CD4-positive, alpha-beta T cell (primary cell): ENCODE measurements around the gene ASCL3. TPM values are rescaled to one million over a fixed set of nuclear protein-coding genes. Genes with fewer than 3 reads are reported as not detected.

ENCODE experiments used
- ATAC-seq: fragments of 200-7000 bp; cut with Tn5 transposase; one replicate; pipeline ENCODE4 v1.10.0; 2022; ENCODE audit warnings: mild to moderate bottlenecking; ENCODE audit not compliant: poor library complexity
- CTCF ChIA-PET: fragments of 350-600 bp; sonication (Branson Sonifier 250); formaldehyde crosslinking; loops from one replicate; lab custom pipeline; 2021; ENCODE audit warnings: antibody characterized with exemption, inconsistent platforms; lab: Charles Lee
- POLR2A ChIA-PET: fragments of 350-600 bp; sonication (Branson Sonifier 250); formaldehyde crosslinking; loops from one replicate; lab custom pipeline; 2021; ENCODE audit warnings: antibody characterized with exemption, inconsistent platforms; lab: Charles Lee
- DNase-seq, 14 experiments: peaks; one replicate each; pipeline ENCODE4 v3.0.0-alpha.2; 2013 to 2020; ENCODE audit warnings: mixed read lengths in 2 of 14
- H3K27ac ChIP-seq, 2 donors: one replicate each; pipeline versions ENCODE4 v1.5.1 to v1.7.0; 2013; ENCODE audit warnings: low read length in 2 of 2, low read depth in 1 of 2, mild to moderate bottlenecking in 1 of 2
- H3K27me3 ChIP-seq, 2 experiments: 1 replicate in 1 of 2; 2 replicates in 1 of 2; pipeline versions ENCODE4 v1.6.1 to v1.7.0; 2013; ENCODE audit warnings: low read length in 2 of 2, control low read depth in 1 of 2, mild to moderate bottlenecking in 1 of 2, moderate library complexity in 1 of 2; ENCODE audit not compliant: insufficient read depth in 2 of 2, control insufficient read depth in 1 of 2
- H3K36me3 ChIP-seq: one replicate; pipeline ENCODE4 v1.6.1; 2013; ENCODE audit warnings: low read length, control low read depth; ENCODE audit not compliant: insufficient read depth
- H3K4me1 ChIP-seq: one replicate; pipeline ENCODE4 v1.6.1; 2013; ENCODE audit warnings: low read length, control low read depth; ENCODE audit not compliant: insufficient read depth
- H3K4me3 ChIP-seq: one replicate; pipeline ENCODE4 v1.5.1; 2013; ENCODE audit warnings: mild to moderate bottlenecking, low read length, moderate library complexity
- H3K9me3 ChIP-seq, 2 experiments: 1 replicate in 1 of 2; 2 replicates in 1 of 2; pipeline versions ENCODE4 v1.6.1 to v1.7.0; 2013; ENCODE audit warnings: low read length in 2 of 2, mild to moderate bottlenecking in 2 of 2, control low read depth in 1 of 2, moderate library complexity in 1 of 2; ENCODE audit not compliant: control insufficient read depth in 1 of 2, insufficient read depth in 1 of 2
- H3K27ac Mint-ChIP-seq: one replicate; pipeline ENCODE4 v1.8.0; 2020; ENCODE audit warnings: mixed read lengths
- H3K27me3 Mint-ChIP-seq: one replicate; pipeline ENCODE4 v1.8.0; 2021; ENCODE audit warnings: mixed read lengths
- H3K36me3 Mint-ChIP-seq: one replicate; pipeline ENCODE4 v1.8.0; 2021; ENCODE audit warnings: low read depth, mixed read lengths
- H3K4me1 Mint-ChIP-seq: one replicate; pipeline ENCODE4 v1.8.0; 2021; ENCODE audit warnings: low read depth, mixed read lengths
- H3K4me3 Mint-ChIP-seq: one replicate; pipeline ENCODE4 v1.8.0; 2020; ENCODE audit warnings: mild to moderate bottlenecking, mixed read lengths
- H3K9me3 Mint-ChIP-seq: one replicate; pipeline ENCODE4 v1.8.0; 2020; ENCODE audit warnings: mixed read lengths
- intact Hi-C, 2 experiments: fragments of 100-400 bp; cut with DNase I in 1 of 2; cut with micrococcal nuclease in 1 of 2; formaldehyde crosslinking; loops; one replicate each; pipeline versions ENCODE4 v1.15.1 to v1.9.0; 2023 to 2025; cut with DNase I, micrococcal nuclease
- polyA plus RNA-seq, 2 donors: library from polyadenylated mRNA; unstranded; fragments of 120-200 nt; gene quantifications; one replicate each; pipeline ENCODE4 v1.2.1, GENCODE V29; 2013
- total RNA-seq, 174 experiments: library from RNA in 2 of 174; stranded (reverse) in 2 of 174; gene quantifications; one replicate each; pipeline ENCODE4 v1.2.3 and lab custom pipeline; 2021 to 2026
- TF ChIP-seq, protein P1 (sequence below): fragments of 200-600 bp; IDR thresholded peaks from one replicate; pipeline ENCODE4 v1.8.0; 2022; ENCODE audit warnings: antibody characterized with exemption, mild to moderate bottlenecking

ASCL3 gene, protein sequence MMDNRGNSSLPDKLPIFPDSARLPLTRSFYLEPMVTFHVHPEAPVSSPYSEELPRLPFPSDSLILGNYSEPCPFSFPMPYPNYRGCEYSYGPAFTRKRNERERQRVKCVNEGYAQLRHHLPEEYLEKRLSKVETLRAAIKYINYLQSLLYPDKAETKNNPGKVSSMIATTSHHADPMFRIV
- total RNA-seq (not detected), total RNA-seq (lab: John Stamatoyannopoulos, UW) (0 to 0.06 (median 0) reads per million in 172 experiments)
- polyA plus RNA-seq (2013, experiment 1 of 2): 0.11 TPM
- polyA plus RNA-seq (2013, experiment 2 of 2): 0.08 TPM

DNA sequence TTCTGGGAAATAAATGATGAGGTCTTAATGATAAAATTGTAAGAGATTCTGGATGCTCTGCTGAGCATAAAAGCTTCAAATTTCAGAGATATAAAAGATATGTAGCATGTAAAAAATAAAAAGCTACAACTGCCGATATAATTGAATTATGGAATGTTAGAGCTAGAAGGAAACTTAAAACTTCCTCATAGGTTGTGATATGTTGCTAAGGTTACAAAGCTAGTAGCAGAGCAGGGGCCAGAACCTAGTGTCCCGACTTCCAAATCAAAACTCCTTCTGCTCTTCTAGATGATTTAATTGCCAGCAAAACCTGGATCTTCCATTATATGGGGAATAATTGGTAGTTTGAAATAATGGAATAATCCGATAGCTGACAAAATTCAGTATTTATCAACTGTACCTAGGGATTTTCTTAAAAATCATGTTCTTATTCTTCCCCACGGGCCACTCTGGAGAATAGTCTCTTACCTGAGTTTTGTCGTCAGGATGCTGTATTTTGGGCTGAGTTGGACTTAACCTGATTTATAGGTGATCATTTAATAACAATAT is at the start of gene ASCL3:
TSS of gene ASCL3 (minus strand) at position 499 of the 549 bp plus-strand sequence. CDS start 4,855 bp downstream, outside the sequence.
- H3K27ac Mint-ChIP-seq: no peak within 1 kb of the TSS
- no peak for ATAC-seq
- no peaks in the 10 kb centered on the region for H3K27me3 Mint-ChIP-seq

DNA sequence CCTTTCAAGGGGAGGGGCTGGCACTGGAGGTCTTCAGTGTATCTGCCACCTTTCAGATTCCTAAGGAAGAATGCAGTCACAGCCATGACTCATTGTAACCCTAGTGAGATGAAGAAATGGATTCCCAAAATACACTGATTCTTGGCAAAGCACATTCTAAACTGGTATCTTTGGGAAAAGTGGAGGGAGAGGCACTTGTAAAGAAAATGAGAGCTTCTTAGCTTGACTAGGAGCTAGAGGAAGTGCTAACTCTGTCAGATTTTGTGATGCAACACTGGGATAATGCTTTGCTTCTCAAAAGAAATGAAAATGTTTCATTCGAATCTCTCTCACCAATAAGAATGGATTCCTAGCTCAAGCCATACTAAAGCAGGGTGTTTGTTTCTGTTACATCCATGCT is 46.6 kb upstream of the ASCL3 start:
- Histone ChIP-seq H3K4me1 (no peaks in the 10 kb centered on the region), H3K27ac (no peak overlapping the region), H3K4me3 (no peak overlapping the region), H3K36me3 (no peaks in the 10 kb centered on the region), H3K9me3 (no peaks in the 10 kb centered on the region), H3K27me3 (peaks cover 0 to 2% of the 10 kb centered on the region in 2 experiments)
- H3K9me3 Mint-ChIP-seq: no peaks in the 10 kb centered on the region
- H3K4me3 Mint-ChIP-seq: no peak overlapping the region
- no peak overlapping the region for H3K27ac Mint-ChIP-seq
- TF ChIP-seq, protein P1, sequence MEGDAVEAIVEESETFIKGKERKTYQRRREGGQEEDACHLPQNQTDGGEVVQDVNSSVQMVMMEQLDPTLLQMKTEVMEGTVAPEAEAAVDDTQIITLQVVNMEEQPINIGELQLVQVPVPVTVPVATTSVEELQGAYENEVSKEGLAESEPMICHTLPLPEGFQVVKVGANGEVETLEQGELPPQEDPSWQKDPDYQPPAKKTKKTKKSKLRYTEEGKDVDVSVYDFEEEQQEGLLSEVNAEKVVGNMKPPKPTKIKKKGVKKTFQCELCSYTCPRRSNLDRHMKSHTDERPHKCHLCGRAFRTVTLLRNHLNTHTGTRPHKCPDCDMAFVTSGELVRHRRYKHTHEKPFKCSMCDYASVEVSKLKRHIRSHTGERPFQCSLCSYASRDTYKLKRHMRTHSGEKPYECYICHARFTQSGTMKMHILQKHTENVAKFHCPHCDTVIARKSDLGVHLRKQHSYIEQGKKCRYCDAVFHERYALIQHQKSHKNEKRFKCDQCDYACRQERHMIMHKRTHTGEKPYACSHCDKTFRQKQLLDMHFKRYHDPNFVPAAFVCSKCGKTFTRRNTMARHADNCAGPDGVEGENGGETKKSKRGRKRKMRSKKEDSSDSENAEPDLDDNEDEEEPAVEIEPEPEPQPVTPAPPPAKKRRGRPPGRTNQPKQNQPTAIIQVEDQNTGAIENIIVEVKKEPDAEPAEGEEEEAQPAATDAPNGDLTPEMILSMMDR: no peak
- peaks cover 41% of the 10 kb centered on the region for H3K27me3 Mint-ChIP-seq
- ATAC-seq (no peak), DNase-seq (no peak)
- no peaks in the 10 kb centered on the region for H3K36me3 Mint-ChIP-seq
- intact Hi-C loops: no loop called here
- ChIA-PET CTCF (no interaction called here), POLR2A (no interaction called here)
- no peaks in the 10 kb centered on the region for H3K4me1 Mint-ChIP-seq

More for the DNA sequence above, at the start of gene ASCL3:
- peaks cover 8% of the 10 kb centered on the region for H3K36me3 Mint-ChIP-seq
- no peak for DNase-seq
- TF ChIP-seq, protein P1: no peak
- POLR2A ChIA-PET: interaction anchor here (1.5 kb wide), 1 partner anchor 22 kb away, joined by 5 read pairs; the partner anchor contains the start of gene TMEM9B
- H3K4me3 Mint-ChIP-seq: no peak within 1 kb of the TSS
- Histone ChIP-seq H3K27me3 (no peaks in the 10 kb centered on the region), H3K4me3 (no peak within 1 kb of the TSS), H3K27ac (no peak within 1 kb of the TSS), H3K36me3 (peaks cover 6% of the 10 kb centered on the region), H3K9me3 (no peaks in the 10 kb centered on the region), H3K4me1 (no peaks in the 10 kb centered on the region)
- CTCF ChIA-PET: no interaction called here
- intact Hi-C loops: no loop called here
- H3K4me1 Mint-ChIP-seq: no peaks in the 10 kb centered on the region
- no peaks in the 10 kb centered on the region for H3K9me3 Mint-ChIP-seq

DNA sequence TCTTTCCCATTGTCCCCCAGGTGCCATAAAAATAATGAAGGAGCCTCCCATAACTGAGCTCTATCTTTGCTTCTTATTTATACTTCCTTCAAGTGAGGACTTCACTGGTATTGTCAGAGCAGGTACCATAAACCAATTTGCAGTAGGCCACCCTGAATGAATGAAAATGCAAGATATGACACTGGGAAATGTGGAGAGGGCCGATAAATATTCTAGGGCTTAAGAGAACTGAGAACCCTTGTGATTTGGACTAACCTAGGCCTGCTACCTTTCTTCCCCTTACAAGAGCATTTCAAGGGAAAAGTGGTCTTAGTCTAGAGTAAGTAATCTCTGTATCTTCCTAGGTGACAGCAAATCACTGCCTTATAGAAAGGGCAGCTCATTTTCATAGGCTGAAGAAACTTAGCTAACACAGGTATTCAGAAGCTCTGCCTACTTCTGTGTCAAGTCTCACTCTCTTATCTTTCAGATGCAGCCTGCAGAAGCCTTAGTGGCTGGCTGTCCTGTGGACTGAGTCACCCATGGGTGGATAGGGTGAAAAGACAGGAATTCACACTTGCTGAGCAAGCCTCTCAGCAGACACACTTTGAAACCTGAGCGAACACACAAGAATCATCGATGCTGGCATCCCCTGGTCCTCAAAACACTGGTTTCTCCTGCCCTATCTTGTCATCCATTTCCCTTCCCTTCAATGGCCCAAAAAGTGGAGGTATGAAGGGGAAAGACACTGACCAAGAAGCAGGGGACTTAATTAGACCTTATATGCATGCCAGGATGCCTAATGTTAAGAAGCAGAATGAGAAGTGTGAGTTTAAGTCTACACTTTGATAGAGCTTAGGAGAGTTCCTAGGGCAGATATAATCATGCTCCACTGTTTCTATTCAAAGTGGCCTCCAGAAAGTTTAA is 45.8 kb upstream of the ASCL3 start:
- Histone ChIP-seq H3K36me3 (no peaks in the 10 kb centered on the region), H3K4me3 (no peak overlapping the region), H3K27ac (no peak overlapping the region), H3K27me3 (no peaks in the 10 kb centered on the region), H3K9me3 (no peaks in the 10 kb centered on the region), H3K4me1 (no peaks in the 10 kb centered on the region)
- intact Hi-C loops: no loop called here
- H3K27me3 Mint-ChIP-seq: peaks cover 41% of the 10 kb centered on the region
- no peaks in the 10 kb centered on the region for H3K36me3 Mint-ChIP-seq
- ChIA-PET POLR2A (no interaction called here), CTCF (interaction anchor here (1.5 kb wide), 1 partner anchor 29 kb away, joined by 3 read pairs; no protein-coding TSS in a partner anchor)
- TF ChIP-seq, protein P1: no peak
- no peaks in the 10 kb centered on the region for H3K9me3 Mint-ChIP-seq
- no peak overlapping the region for H3K27ac Mint-ChIP-seq
- ATAC-seq: no peak
- no peak for DNase-seq
- H3K4me1 Mint-ChIP-seq: no peaks in the 10 kb centered on the region
- H3K4me3 Mint-ChIP-seq: no peak overlapping the region
